Measurements from ENCODE around the gene BRD3.
A peak's percentile ranks its signal among the peaks of the same experiment; 100 is the strongest.
"Not testable (repeated sequence)": the region's sequence is repeated elsewhere in the genome, so short reads cannot be mapped to it uniquely, and the experiment has no call there.

BRD3 gene

DNA sequence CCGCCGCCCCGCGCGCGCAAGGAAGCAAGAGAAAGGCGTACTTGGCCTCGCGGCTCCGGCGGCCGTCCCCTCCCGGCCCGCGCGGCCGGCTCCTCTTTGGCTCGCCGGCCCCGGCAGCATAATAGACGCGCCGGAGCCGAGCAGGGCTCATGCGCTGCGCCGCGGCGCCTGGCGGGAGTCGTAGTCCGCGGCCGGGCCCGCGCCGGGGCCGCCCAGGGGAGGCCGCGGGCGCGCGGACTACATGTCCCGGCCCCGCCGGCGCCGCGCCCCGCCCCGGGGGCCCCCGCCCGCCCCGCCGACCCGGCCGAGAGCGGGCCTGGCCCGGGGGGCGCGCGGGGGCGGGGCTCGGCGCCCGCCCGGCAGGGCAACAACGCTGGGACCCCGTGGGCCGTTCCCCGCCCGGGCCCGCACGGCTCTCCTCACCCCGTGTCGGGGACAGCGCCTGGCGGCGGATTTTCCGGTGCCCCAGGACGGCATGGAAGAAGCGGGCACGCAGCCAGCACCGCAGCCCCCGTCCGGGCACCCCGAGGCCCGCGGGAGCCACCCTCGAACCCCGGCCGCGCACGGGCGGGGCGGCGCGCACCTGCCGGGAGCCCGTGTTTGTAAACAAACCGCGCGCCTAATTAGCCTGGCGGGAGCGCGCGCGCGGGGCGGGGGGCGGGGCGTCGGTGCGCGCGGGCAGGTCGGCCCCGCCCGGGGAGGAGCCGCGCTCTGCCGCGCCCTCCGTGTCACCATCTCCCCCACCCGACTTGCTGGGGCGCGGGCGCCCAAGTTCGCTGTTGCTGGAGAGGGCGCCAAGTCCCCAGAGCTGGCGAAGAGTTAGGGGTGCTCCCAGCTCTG lies at the start of gene BRD3:
TSS of gene BRD3 (minus strand) at position 123 of the 840 bp plus-strand sequence. CDS start 14,549 bp downstream, outside the sequence.
- peak; percentile 65 to 77 for DNase-seq (ENCODE audit: low read depth in 2 of 2)

DNA sequence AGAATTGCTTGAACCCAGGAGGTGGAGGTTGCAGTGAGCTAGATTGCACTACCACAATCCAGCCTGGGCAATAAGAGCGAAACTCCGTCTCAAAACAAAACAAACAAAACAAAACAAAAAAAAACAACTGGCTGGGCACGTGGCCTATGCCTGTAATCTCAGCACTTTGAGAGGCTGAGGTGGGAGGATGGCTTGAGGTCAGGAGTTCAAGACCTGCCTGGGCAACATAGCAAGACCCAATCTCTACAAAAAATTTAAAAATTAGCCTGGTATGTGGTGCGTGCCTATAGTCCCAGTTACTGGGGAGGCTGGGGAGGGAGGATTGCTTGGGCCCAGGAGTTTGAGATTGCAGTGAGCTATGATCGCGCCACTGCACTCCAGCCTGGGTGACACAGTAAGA lies 44.7 kb upstream of the BRD3 start:
- no peak for DNase-seq (ENCODE audit: low read depth in 2 of 2)

DNA sequence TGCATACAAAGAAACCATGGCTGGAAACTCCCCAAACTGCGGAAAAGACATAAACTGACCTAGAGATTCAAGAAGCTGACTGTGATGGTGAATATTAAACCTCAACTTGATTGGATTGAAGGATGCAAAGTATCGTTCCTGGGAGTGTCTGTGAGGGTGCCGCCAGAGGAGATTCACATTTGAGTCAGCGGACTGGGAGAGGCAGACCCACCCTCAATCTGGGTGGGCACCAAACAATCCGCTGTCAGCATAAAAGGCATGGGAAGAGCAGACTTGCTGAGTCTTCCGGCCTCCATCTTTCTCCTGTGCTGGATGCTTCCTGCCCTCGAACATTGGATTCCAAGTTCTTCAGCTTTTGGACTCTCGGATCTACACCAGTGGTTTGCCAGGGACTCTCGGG lies 43.2 kb upstream of the BRD3 start:
- no peak for DNase-seq (ENCODE audit: low read depth in 2 of 2)

DNA sequence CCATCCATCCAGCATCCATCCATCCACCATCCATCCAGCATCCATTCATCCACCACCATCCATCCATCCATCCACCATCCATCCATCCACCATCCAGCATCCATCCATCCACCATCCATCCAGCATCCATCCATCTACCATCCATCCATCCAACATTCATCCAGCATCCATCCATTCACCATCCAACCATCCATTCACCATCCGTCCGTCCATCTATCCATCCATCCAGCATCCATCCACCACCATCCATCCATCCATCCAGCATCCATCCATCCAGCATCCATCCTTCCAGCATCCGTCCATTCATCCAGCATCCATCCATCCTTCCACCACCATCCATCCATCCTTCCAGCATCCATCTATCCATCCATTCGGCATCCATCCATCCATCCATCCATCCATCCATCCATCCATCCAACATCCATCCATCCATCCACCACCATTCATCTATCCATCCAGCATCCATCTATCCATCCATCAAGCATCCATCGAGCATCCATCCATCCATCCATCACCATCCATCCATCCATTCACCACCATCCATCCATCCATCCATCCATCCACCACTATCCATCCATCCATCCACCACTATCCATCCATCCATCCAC lies 35.7 kb upstream of the BRD3 start:
- DNase-seq (ENCODE audit: low read depth in 2 of 2) = no peak

DNA sequence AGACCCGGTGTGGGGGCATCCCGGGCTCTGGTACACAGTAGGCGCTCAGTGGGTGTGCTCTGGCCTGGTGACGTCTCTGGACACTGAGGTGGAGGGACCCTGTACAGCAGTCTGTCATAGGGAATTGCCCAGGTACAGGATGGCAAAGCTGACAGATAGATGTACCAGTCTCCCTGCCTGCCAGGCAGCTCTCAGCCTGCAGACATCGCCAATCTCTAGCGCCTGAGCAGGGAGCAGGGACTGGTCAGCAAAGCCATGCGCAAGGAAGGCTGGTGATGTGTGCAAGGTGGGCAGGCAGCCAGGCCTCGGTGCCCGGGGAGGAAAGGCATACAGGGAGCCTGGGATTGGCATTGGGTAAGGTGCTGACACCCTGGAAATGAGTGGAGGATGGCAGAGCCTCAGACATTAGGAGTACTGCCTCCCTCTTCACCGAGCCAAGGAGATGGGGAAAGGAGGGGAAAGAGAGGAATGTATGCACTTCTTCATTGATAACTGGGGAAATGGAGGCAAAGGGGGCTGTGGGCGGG lies 33.9 kb upstream of the BRD3 start:
- no peak for DNase-seq (ENCODE audit: low read depth in 2 of 2)

DNA sequence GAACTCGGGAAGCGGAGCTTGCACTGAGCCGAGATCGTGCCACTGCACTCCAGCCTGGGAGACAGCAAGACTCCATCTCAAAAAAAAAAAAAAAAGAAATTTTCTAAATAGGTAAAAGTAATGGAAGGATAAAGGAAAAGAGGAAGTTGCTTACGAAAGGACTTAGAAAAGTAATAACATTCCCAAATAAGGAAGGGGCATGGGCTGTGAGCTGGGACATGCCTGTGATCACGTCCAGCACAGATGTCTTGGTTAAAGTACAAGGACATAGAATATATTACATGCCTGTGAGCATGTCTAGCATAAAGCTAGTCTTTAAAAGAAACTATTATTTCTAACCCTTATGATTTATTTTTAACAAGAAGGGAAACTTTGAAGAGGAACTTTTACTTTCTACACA lies 33.3 kb upstream of the BRD3 start:
- DNase-seq (ENCODE audit: low read depth in 2 of 2) = not testable (repeated sequence)

DNA sequence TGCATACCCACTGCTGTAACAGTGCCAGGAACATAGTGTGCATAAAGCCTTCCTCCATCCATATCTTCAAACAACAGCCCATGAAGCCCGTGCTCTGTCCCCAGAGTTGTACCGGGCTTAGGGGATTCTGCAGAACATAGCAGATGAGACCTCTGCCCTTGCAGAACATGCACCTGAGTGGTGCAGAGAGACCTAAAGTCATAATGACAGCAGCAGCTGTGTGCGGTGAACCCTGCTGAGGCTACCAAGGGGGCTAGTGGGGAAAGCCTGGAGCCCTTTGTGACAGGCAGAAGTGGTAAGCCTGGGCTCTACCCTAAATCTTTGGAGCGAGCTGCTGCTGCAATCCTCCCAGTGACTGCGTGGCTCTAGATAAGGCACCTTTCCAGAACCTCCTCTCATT lies 32.2 kb upstream of the BRD3 start:
- DNase-seq (ENCODE audit: low read depth in 2 of 2) = no peak

DNA sequence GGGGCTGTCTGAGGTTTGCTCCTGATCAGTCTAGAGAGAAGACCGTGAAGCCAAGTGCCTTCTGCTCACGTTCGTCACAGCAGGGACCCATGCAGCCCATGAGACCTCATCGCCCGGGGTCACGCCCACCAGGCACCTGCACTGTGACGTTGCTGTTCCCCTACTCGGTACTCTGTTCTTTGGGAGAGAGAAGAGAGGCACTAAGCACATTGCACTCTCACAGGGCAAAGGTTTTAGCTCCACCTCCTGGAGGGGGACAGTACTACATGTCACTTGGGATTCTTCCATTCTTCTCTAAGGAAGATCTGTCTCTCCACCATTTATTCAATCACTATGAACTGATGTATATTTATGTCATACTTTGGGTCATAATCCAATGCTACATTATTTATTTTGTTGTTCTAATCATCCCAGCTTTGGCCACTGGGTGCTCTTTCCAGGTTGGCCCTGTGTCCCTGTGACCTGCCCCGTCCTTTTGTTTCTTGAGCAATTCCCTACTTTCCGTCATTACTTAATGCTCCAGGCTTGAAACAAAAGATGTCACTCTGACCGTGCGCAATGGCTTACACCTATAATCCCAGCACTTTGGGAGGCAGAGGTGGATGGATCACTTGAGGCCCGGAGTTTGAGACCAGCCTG lies 31.4 kb upstream of the BRD3 start:
- DNase-seq (ENCODE audit: low read depth in 2 of 2) = peak; percentile 36 to 54

DNA sequence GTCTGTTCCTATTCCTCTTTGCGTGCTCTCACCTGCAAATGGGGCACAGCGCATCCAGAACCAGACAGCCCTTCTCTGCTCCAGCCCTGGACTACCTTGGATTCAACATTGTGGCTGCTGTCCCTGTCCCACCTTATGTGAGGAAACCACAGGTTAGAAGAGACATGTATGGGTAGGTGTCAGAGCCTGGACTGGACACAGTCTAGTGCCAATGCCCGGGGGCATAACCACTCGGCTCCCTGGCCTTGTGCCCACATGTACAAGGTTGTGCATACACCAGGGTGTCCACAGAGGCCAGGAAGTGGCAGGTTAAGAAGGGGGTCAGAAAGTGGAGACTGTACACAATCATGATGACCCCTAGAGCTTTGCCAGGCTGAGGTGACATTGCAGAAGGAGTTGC lies 22.1 kb upstream of the BRD3 start:
- DNase-seq (ENCODE audit: low read depth in 2 of 2) = no peak

DNA sequence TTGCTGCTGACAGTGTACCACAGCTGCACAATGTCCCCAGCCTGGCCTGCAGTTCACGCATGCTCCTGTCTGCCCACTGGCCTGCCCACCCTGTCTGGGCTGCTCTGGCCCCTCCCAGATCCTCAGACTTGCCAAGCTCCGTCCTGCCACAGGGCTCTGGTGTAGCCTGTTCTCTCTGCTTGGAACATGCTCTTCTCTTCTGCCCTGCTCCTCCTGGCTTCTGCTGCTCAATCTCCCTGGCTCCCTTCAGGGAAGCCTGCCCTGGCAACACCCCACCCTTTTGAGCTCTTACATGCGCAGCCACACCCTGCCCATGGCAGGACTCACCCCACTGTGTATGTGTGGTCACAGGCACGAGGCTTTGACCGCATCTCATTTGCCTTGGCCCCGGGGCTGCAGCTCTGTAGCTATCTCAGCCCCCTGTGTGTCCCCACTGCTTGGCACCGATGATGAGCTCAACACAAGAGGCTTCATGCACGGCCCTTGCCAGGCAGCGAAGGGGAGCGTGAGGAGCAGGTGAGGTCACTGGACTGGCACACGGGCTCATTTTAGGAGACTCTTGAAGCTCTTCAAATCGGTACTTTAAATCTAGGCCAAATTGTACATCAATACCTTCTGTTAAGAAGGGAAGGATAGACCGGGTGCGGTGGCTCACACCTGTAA lies 20.4 kb upstream of the BRD3 start:
- DNase-seq (ENCODE audit: low read depth in 2 of 2) = no peak

DNA sequence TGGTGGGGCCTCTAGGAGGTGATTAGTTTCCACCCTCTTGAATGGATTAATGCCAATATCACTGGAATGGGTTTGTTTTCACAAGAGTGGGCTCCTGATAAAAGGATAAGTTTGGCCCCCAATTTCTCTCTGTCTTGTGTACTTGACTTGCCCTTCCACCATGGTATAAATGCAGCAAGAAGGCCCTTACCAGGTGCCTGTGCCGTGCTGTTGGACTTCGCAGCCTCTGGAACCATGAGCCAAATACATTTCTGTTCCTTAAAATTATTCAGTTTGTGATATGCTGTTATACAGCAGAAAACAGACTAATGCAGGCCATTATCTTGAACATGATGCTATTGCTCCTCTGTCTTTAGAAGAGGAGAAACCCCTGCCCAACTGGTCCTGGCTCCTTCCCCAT lies 17.8 kb upstream of the BRD3 start:
- no peak for DNase-seq (ENCODE audit: low read depth in 2 of 2)

DNA sequence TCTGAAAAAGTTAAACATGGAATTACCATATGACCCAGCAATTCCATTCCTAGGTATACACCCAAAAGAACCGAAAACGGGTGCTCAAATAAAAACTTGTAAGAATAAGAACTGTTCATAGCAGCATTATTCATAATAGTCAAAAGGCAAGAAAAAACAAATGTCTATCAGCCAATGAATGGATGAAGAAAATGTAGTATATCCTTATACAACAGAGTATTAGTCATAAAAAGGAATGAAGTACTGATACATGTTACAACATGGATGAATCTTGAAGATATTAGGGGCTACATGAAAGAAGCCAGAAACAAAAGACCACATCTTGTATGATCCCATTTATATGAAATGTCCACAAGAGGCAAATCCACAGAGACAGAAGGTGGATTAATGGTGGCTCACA lies 15.6 kb upstream of the BRD3 start:
- no peak for DNase-seq (ENCODE audit: low read depth in 2 of 2)

DNA sequence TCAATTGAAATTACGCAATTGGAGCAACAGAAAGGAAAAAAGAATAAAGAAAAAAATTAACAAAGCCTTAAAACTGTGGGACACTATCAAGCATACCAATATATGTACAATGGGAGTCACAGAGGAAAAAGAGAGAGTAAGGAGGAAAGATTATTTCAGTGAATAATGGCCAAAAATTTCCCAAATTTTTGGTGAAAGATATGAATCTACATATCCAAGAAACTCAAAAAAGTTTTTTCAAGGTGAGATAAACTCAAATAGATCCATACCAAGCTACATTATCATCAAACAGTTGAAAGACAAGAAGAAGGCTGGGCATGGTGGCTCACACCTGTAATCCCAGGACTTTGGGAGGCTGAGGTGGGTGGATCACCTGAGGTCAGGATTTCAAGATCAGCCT lies 8.8 kb upstream of the BRD3 start:
- DNase-seq (ENCODE audit: low read depth in 2 of 2) = no peak

DNA sequence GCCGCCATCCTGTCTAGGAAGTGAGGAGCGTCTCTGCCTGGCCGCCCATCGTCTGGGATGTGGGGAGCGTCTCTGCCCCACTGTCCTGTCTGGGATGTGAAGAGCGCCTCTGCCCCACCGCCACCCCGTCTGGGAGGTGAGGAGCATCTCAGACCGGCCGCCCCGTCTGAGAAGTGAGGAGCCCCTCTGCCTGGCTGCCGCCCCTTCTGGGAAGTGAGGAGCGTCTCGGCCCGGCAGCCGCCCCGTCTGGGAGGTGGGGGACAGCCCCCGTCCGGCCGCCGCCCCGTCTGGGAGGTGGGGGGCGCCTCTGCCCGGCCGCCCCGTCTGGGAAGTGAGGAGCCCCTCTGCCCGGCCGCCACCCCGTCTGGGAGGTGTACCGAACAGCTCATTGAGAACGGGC lies 7.9 kb upstream of the BRD3 start:
- DNase-seq (ENCODE audit: low read depth in 2 of 2) = not testable (repeated sequence)

DNA sequence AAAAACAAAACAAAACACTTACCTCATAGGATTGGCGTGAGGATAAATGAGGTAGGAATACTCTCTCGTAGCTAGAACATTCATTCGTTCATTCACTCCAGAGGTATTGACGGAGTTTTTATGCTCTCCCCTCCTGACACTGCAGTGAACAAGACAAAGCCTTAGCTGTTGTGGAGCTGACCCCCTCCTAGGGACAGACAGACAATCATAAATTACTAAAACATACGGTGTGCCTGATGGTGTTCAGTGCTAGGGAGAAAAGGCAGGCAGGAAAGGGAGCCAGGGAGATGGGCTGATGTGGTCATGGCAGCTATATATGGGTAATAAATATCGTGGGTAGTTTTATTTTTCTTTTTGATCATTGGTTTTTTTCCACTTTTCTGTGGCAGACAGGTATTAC lies 5.7 kb upstream of the BRD3 start:
- DNase-seq (ENCODE audit: low read depth in 2 of 2) = no peak

DNA sequence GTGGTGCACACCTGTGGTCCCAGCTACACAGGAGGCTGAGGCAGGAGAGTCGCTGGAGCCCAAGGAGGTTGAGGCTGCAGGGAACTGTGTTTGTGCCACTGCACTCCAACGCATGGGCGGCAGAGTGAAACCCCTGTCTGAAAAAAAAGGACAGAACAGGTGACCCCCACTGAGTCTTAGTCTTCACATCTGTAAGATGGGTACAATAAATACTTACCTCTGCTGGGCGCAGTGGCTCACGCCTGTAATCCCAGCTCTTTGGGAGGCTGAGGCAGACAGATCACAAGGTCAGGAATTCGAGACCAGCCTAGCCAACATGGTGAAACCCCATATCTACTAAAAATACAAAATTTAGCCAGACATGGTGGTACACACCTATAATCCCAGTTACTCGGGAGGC lies 4.9 kb upstream of the BRD3 start:
- not testable (repeated sequence) for DNase-seq (ENCODE audit: low read depth in 2 of 2)

DNA sequence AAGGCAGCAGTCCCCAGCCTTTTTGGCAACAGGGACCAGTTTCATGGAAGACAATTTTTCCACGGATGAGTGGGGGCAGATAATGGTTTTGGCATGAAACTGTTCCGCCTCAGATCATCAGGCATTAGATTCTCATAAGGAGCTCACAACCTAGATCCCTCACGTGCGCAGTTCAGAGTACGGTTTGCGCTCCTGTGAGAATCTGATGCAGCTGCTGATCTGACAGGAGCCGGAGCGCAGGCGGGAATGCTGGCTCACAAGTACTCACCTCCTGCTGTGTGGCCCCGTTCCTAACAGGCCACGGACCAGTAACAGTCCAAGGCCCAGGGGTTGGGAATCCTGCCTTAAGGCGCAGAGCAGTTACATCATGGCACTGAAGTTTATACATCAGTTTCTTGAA lies 3.3 kb upstream of the BRD3 start:
- DNase-seq (ENCODE audit: low read depth in 2 of 2) = no peak

DNA sequence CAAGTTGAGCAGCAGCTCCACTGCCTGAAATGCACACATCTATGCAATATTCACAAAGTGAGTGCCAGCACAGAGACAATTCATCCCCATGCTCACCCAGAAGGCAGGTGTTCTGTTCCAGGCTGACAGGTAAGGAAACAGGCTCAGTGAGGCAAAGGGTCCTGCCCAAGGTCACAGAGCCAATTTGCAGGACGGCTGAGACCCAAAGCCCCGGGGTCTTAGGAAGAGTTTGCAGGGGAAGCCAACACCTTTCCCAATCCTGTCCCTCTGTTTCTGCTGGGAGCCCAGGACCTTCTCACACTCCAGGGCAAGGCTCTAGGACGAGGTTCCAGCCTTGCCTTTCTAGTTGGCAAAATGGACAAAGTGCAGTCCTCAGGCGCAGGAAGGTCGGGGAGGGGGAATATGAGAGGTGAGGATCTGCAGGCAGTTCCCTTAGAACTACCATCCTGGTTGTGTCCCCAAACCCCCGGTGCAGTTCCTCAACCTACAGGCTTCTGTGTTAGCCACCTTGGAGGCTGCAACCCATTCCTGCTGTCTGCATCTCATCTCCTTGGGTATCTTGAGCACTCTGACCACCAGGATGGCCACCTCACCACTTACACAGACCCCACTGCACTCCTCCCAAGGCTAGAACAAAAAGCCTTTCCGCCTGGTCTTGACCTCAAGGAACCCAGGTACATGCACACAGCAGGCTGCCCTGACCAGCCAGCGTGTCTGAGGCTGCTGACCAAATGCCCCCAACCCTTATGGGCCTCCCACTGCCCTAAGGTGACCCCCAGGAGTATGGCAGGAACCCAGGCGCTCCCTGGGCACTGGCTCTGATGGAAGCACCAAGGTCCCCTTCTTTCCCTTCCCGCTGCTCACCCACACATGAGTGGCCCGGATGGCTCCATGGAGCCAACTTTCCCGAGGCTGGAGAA lies 1.9 kb upstream of the BRD3 start:
- no peak for DNase-seq (ENCODE audit: low read depth in 2 of 2)

DNA sequence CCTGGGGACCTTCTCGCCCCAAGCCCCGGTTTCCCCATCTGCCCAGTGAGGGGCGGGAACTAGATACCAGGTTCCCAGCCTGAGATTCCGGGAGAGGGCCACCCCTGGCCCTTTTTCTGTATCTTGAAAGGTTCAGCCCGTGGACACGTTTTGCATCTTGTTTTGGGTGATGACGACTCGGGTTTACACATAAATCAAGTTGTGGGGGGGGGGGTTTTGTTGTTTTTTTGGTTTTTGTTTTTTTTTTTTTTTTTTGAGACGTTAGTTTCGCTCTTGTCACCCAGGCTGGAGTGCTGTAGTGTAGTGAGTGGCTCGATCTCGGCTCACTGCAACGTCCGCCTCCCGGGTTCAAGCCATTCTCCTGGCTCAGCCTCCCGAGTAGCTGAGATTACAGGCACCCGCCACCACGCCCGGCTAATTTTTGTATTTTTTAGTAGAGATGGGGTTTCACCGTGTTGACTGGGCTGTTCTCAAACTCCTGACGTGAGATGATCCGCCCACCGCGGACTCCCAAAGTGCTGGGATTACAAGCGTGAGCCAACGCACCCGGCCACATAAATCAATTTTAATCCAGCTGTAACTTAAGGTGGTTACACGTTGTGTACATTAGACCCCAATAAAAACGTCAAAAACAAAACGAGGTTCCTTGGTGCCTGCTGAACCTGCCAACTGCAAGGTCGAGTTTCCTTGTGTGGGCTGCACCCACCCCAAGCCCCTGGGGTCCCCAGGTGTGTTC lies 1.1 kb upstream of the BRD3 start:
- DNase-seq (ENCODE audit: low read depth in 2 of 2) = no peak
